ENCODE results near the gene MS4A1. TPM values are rescaled to one million over a fixed set of nuclear protein-coding genes. Genes with fewer than 3 reads are reported as not detected.

Gene MS4A1
- total RNA-seq, result 0.79 TPM
- 1 to 10 TPM in 3 of 4 donors, under 1 TPM in 1; 0.52 to 3.6 (median 1.3) TPM for polyA plus RNA-seq

DNA sequence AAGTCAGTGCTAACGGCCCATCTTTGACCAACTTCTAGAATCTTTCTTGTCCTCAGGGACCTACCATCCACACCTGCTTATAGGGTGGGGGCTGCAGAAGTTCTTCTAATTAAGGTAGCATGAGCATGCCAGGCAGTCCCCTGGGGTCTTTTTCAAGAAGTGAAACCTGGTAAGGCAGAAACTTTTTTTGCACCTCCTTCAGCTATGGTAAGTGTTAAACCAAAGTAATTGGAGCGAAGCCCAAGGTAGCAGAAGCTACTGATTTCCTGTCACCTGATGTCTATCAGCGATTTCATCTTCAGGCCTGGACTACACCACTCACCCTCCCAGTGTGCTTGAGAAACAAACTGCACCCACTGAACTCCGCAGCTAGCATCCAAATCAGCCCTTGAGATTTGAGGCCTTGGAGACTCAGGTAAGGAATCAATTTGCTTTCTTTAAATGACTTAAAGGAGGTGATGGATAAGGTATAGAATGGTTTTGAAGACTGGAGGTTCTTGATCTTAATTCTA is at the start of gene MS4A1:
Gene MS4A1 (plus strand): TSS at position 317 of the 512 bp plus-strand sequence. CDS start 6,528 bp downstream, outside the sequence.
- Histone ChIP-seq H3K9me3 (ENCODE audit: control insufficient read depth in 2 of 2, low read length in 2 of 2) (no peaks in the 10 kb centered on the region), H3K36me3 (ENCODE audit: control insufficient read depth, insufficient read depth, low read length) (no peaks in the 10 kb centered on the region), H3K27me3 (ENCODE audit: control insufficient read depth, insufficient read depth, low read length) (peaks cover 5% of the 10 kb centered on the region), H3K4me3 (ENCODE audit: low read depth, low read length) (no peak within 1 kb of the TSS), H3K4me1 (ENCODE audit: control insufficient read depth, insufficient read depth, low read length, poor library complexity, severe bottlenecking) (no peaks in the 10 kb centered on the region), H3K27ac (ENCODE audit: insufficient read depth, low read length, poor library complexity, severe bottlenecking) (no peak within 1 kb of the TSS)
- DNase-seq (peak in 1 of 3 donors; percentile 5), ATAC-seq (ENCODE audit: low read depth in 2 of 2) (peak; percentile 45 to 70)
- H3K9me3 Mint-ChIP-seq, result peaks cover 0 to 5% (median 0%) of the 10 kb centered on the region in 7 donors
- peaks cover 18% of the 10 kb centered on the region for H3K27me3 Mint-ChIP-seq
- H3K36me3 Mint-ChIP-seq, result no peaks in the 10 kb centered on the region
- H3K4me3 Mint-ChIP-seq, result peak within 1 kb of the TSS in 1 of 4 donors; percentile 52
- peaks cover 0 to 18% (median 1%) of the 10 kb centered on the region in 4 donors for H3K4me1 Mint-ChIP-seq
- H3K27ac Mint-ChIP-seq, result peak within 1 kb of the TSS in 1 of 3 donors; percentile 54

- no peak overlapping the region for H3K27ac ChIP-seq (ENCODE audit: insufficient read depth, low read length, poor library complexity, severe bottlenecking)
- Mint-ChIP-seq H3K27ac (no peak overlapping the region), H3K4me3 (no peak overlapping the region), H3K27me3 (peaks cover 20% of the 10 kb centered on the region), H3K36me3 (no peaks in the 10 kb centered on the region), H3K9me3 (peaks cover 0 to 4% (median 0%) of the 10 kb centered on the region in 7 donors), H3K4me1 (no peaks in the 10 kb centered on the region)
- H3K27me3 ChIP-seq (ENCODE audit: control insufficient read depth, insufficient read depth, low read length), result peaks cover 11% of the 10 kb centered on the region
- H3K4me3 ChIP-seq (ENCODE audit: low read depth, low read length), result no peak overlapping the region
- DNase-seq (no peak), ATAC-seq (ENCODE audit: low read depth in 2 of 2) (no peak)
- H3K36me3 ChIP-seq (ENCODE audit: control insufficient read depth, insufficient read depth, low read length), result no peaks in the 10 kb centered on the region
- no peaks in the 10 kb centered on the region for H3K4me1 ChIP-seq (ENCODE audit: control insufficient read depth, insufficient read depth, low read length, poor library complexity, severe bottlenecking)
- no peaks in the 10 kb centered on the region for H3K9me3 ChIP-seq (ENCODE audit: control insufficient read depth in 2 of 2, low read length in 2 of 2)
These were observed 35.6 kb upstream of the MS4A1 start for GRCh38 chr11:60420015-60420414.

DNA sequence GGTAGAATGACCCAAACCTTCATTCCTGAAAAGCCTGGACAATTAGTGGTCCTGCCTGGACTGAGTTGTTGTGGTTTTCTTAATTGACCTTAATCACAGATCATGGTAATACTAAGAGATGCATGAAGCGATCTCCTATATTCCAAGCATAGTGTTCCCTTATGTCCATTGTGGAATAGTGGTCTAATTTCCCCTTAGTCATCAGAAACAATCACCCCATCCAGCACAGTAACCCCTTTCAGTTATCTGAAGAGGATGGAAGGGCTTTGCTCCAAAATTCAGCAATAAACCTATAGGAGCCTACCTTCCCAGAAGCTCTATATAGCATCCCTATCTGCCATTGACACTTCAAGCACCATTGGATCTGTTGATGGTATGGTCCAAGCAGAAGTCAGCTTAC is 33.0 kb upstream of the MS4A1 start:
- DNase-seq (no peak), ATAC-seq (ENCODE audit: low read depth in 2 of 2) (no peak)
- Mint-ChIP-seq H3K4me1 (no peaks in the 10 kb centered on the region), H3K9me3 (peaks cover 0 to 4% (median 0%) of the 10 kb centered on the region in 7 donors), H3K36me3 (no peaks in the 10 kb centered on the region), H3K4me3 (no peak overlapping the region), H3K27me3 (peaks cover 22% of the 10 kb centered on the region), H3K27ac (no peak overlapping the region)
- H3K4me1 ChIP-seq (ENCODE audit: control insufficient read depth, insufficient read depth, low read length, poor library complexity, severe bottlenecking), result no peaks in the 10 kb centered on the region
- H3K27me3 ChIP-seq (ENCODE audit: control insufficient read depth, insufficient read depth, low read length), result peaks cover 12% of the 10 kb centered on the region
- no peak overlapping the region for H3K4me3 ChIP-seq (ENCODE audit: low read depth, low read length)
- no peaks in the 10 kb centered on the region for H3K9me3 ChIP-seq (ENCODE audit: control insufficient read depth in 2 of 2, low read length in 2 of 2)
- H3K27ac ChIP-seq (ENCODE audit: insufficient read depth, low read length, poor library complexity, severe bottlenecking), result no peak overlapping the region
- no peaks in the 10 kb centered on the region for H3K36me3 ChIP-seq (ENCODE audit: control insufficient read depth, insufficient read depth, low read length)

DNA sequence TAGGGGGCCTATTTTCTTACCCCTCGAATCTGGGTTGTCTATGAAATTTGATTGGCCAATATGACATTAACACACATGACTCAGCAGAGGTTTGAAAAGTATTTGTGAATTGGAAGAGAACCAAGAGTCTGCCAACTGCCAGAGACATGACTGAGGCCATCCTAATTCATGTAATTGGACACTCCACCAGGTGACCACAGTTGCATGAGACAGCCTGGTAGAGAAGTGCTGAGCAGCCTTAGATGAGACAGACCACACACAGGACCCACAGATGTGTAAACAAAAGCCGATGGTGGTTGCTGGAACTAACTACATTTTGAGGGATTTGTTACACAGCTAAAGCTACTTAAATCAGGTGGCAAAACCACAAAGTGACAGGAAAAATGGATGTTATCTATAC is 27.1 kb upstream of the MS4A1 start:
- no peak overlapping the region for H3K4me3 ChIP-seq (ENCODE audit: low read depth, low read length)
- ATAC-seq (ENCODE audit: low read depth in 2 of 2) (no peak), DNase-seq (no peak)
- H3K4me1 Mint-ChIP-seq, result peaks cover 0 to 4% (median 0%) of the 10 kb centered on the region in 4 donors
- no peaks in the 10 kb centered on the region for H3K4me1 ChIP-seq (ENCODE audit: control insufficient read depth, insufficient read depth, low read length, poor library complexity, severe bottlenecking)
- no peak overlapping the region for H3K4me3 Mint-ChIP-seq
- H3K27ac Mint-ChIP-seq, result no peak overlapping the region
- H3K27me3 ChIP-seq (ENCODE audit: control insufficient read depth, insufficient read depth, low read length), result peaks cover 17% of the 10 kb centered on the region
- H3K9me3 Mint-ChIP-seq, result no peaks in the 10 kb centered on the region
- no peaks in the 10 kb centered on the region for H3K36me3 ChIP-seq (ENCODE audit: control insufficient read depth, insufficient read depth, low read length)
- H3K9me3 ChIP-seq (ENCODE audit: control insufficient read depth in 2 of 2, low read length in 2 of 2), result no peaks in the 10 kb centered on the region
- no peaks in the 10 kb centered on the region for H3K36me3 Mint-ChIP-seq
- H3K27me3 Mint-ChIP-seq, result peaks cover 25% of the 10 kb centered on the region
- no peak overlapping the region for H3K27ac ChIP-seq (ENCODE audit: insufficient read depth, low read length, poor library complexity, severe bottlenecking)

GRCh38 chr11:60429272-60429671 is 26.4 kb upstream of the MS4A1 start, which contains the start of gene MS4A5:
MS4A5 (plus strand) TSS chr11:60429572; CDS start chr11:60429675, 103 bp downstream.
- Mint-ChIP-seq H3K36me3 (no peaks in the 10 kb centered on the region), H3K4me1 (peaks cover 0 to 4% (median 0%) of the 10 kb centered on the region in 4 donors), H3K27ac (no peak within 1 kb of the TSS), H3K9me3 (no peaks in the 10 kb centered on the region), H3K4me3 (no peak within 1 kb of the TSS), H3K27me3 (peaks cover 27% of the 10 kb centered on the region)
- ATAC-seq (ENCODE audit: low read depth in 2 of 2), result no peak
- H3K4me1 ChIP-seq (ENCODE audit: control insufficient read depth, insufficient read depth, low read length, poor library complexity, severe bottlenecking), result no peaks in the 10 kb centered on the region
- DNase-seq, result no peak
- H3K4me3 ChIP-seq (ENCODE audit: low read depth, low read length), result no peak within 1 kb of the TSS
- no peaks in the 10 kb centered on the region for H3K36me3 ChIP-seq (ENCODE audit: control insufficient read depth, insufficient read depth, low read length)
- H3K9me3 ChIP-seq (ENCODE audit: control insufficient read depth in 2 of 2, low read length in 2 of 2), result no peaks in the 10 kb centered on the region
- peaks cover 14% of the 10 kb centered on the region for H3K27me3 ChIP-seq (ENCODE audit: control insufficient read depth, insufficient read depth, low read length)
- H3K27ac ChIP-seq (ENCODE audit: insufficient read depth, low read length, poor library complexity, severe bottlenecking), result no peak within 1 kb of the TSS

- Histone ChIP-seq H3K4me1 (ENCODE audit: control insufficient read depth, insufficient read depth, low read length, poor library complexity, severe bottlenecking) (no peaks in the 10 kb centered on the region), H3K4me3 (ENCODE audit: low read depth, low read length) (no peak overlapping the region), H3K36me3 (ENCODE audit: control insufficient read depth, insufficient read depth, low read length) (no peaks in the 10 kb centered on the region), H3K27me3 (ENCODE audit: control insufficient read depth, insufficient read depth, low read length) (peaks cover 13% of the 10 kb centered on the region), H3K9me3 (ENCODE audit: control insufficient read depth in 2 of 2, low read length in 2 of 2) (no peaks in the 10 kb centered on the region), H3K27ac (ENCODE audit: insufficient read depth, low read length, poor library complexity, severe bottlenecking) (no peak overlapping the region)
- H3K27me3 Mint-ChIP-seq, result peaks cover 12% of the 10 kb centered on the region
- H3K9me3 Mint-ChIP-seq, result no peaks in the 10 kb centered on the region
- no peaks in the 10 kb centered on the region for H3K36me3 Mint-ChIP-seq
- H3K4me1 Mint-ChIP-seq, result peaks cover 0 to 4% (median 0%) of the 10 kb centered on the region in 4 donors
- DNase-seq, result no peak
- H3K4me3 Mint-ChIP-seq, result no peak overlapping the region
- no peak overlapping the region for H3K27ac Mint-ChIP-seq
- no peak for ATAC-seq (ENCODE audit: low read depth in 2 of 2)
These were observed 24.4 kb upstream of the MS4A1 start for GRCh38 chr11:60431251-60431650.

DNA sequence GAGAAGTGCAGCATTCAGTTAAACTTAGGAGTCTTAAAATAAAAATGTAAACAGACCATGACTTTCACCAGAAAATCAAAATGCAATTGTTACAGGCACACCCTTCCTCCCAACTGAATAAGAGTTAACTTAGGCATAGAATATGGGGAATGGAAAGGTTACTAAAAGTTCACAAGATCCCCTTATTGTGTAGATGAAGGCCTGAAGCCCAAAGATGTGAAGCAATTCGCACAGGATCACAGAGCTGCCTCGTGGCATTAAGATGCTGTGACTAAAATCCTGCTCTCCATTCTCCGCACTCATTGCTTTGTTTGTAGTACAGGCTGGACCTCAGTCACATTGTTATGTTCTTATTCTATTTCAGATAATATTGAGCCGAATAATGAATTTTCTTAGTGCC is 22.2 kb upstream of the MS4A1 start:
- H3K27me3 Mint-ChIP-seq, result peaks cover 12% of the 10 kb centered on the region
- Histone ChIP-seq H3K36me3 (ENCODE audit: control insufficient read depth, insufficient read depth, low read length) (no peaks in the 10 kb centered on the region), H3K27me3 (ENCODE audit: control insufficient read depth, insufficient read depth, low read length) (peaks cover 9% of the 10 kb centered on the region), H3K4me3 (ENCODE audit: low read depth, low read length) (no peak overlapping the region), H3K9me3 (ENCODE audit: control insufficient read depth in 2 of 2, low read length in 2 of 2) (no peaks in the 10 kb centered on the region), H3K4me1 (ENCODE audit: control insufficient read depth, insufficient read depth, low read length, poor library complexity, severe bottlenecking) (no peaks in the 10 kb centered on the region), H3K27ac (ENCODE audit: insufficient read depth, low read length, poor library complexity, severe bottlenecking) (no peak overlapping the region)
- no peaks in the 10 kb centered on the region for H3K36me3 Mint-ChIP-seq
- ATAC-seq (ENCODE audit: low read depth in 2 of 2) (no peak), DNase-seq (no peak)
- peaks cover 0 to 4% (median 0%) of the 10 kb centered on the region in 4 donors for H3K4me1 Mint-ChIP-seq
- no peak overlapping the region for H3K4me3 Mint-ChIP-seq
- H3K9me3 Mint-ChIP-seq, result no peaks in the 10 kb centered on the region
- no peak overlapping the region for H3K27ac Mint-ChIP-seq

DNA sequence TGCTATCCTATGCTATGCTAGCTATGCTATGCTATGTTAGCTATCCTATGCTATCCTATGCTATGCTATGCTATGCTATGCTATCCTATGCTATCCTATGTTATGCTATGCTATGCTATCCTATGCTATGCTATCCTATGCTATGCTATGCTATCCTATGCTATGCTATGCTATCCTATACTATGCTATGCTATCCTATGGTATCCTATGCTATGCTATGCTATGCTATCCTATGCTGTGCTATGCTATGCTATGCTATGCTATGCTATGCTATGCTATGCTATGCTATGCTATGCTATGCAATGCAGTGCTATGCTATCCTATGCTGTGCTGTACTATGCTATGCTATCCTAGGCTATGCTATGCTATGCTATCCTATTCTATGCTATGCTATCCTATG is 8.6 kb upstream of the MS4A1 start:
- Mint-ChIP-seq H3K4me1 (peaks cover 5 to 19% (median 16%) of the 10 kb centered on the region in 4 donors), H3K9me3 (peaks cover 0 to 2% (median 0%) of the 10 kb centered on the region in 7 donors), H3K27ac (peak overlapping the region in 1 of 3 donors; percentile 92), H3K27me3 (no peaks in the 10 kb centered on the region), H3K4me3 (peak overlapping the region; percentile 88 to 90 (median 88)), H3K36me3 (no peaks in the 10 kb centered on the region)
- ATAC-seq (ENCODE audit: low read depth in 2 of 2), result no peak
- H3K9me3 ChIP-seq (ENCODE audit: control insufficient read depth in 2 of 2, low read length in 2 of 2), result no peaks in the 10 kb centered on the region
- H3K36me3 ChIP-seq (ENCODE audit: control insufficient read depth, insufficient read depth, low read length), result no peaks in the 10 kb centered on the region
- no peaks in the 10 kb centered on the region for H3K4me1 ChIP-seq (ENCODE audit: control insufficient read depth, insufficient read depth, low read length, poor library complexity, severe bottlenecking)
- no peak for DNase-seq
- no peaks in the 10 kb centered on the region for H3K27me3 ChIP-seq (ENCODE audit: control insufficient read depth, insufficient read depth, low read length)
- H3K4me3 ChIP-seq (ENCODE audit: low read depth, low read length), result peak overlapping the region; percentile 86
- no peak overlapping the region for H3K27ac ChIP-seq (ENCODE audit: insufficient read depth, low read length, poor library complexity, severe bottlenecking)

Data from CD4-positive, CD25-positive, alpha-beta regulatory T cell (primary cell).